ENCODE measurements around the gene DSP.

Gene DSP

DNA sequence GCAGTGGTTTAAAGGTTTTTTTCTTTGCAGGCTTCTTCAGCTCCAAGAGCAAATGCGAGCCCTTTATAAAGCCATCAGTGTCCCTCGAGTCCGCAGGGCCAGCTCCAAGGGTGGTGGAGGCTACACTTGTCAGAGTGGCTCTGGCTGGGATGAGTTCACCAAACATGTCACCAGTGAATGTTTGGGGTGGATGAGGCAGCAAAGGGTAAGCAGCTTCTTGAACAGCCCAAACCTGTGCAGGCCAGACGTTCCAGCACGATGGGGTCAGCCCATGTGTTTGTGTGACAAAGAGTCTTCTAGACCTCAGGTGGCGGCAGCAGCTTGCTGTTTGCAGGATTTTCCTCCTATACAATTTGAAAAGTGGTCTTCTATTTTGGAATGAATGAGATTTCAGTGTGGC lies 17.7 kb downstream of the DSP start:
- DNase-seq (ENCODE audit: insufficient read length, low spot score) (no peak), FAIRE-seq (no peak)
- TF ChIP-seq, protein P1, sequence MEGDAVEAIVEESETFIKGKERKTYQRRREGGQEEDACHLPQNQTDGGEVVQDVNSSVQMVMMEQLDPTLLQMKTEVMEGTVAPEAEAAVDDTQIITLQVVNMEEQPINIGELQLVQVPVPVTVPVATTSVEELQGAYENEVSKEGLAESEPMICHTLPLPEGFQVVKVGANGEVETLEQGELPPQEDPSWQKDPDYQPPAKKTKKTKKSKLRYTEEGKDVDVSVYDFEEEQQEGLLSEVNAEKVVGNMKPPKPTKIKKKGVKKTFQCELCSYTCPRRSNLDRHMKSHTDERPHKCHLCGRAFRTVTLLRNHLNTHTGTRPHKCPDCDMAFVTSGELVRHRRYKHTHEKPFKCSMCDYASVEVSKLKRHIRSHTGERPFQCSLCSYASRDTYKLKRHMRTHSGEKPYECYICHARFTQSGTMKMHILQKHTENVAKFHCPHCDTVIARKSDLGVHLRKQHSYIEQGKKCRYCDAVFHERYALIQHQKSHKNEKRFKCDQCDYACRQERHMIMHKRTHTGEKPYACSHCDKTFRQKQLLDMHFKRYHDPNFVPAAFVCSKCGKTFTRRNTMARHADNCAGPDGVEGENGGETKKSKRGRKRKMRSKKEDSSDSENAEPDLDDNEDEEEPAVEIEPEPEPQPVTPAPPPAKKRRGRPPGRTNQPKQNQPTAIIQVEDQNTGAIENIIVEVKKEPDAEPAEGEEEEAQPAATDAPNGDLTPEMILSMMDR (IDR thresholded peaks at IDR 0.05; ENCODE audit: insufficient read depth, missing control alignments), result no peak

DNA sequence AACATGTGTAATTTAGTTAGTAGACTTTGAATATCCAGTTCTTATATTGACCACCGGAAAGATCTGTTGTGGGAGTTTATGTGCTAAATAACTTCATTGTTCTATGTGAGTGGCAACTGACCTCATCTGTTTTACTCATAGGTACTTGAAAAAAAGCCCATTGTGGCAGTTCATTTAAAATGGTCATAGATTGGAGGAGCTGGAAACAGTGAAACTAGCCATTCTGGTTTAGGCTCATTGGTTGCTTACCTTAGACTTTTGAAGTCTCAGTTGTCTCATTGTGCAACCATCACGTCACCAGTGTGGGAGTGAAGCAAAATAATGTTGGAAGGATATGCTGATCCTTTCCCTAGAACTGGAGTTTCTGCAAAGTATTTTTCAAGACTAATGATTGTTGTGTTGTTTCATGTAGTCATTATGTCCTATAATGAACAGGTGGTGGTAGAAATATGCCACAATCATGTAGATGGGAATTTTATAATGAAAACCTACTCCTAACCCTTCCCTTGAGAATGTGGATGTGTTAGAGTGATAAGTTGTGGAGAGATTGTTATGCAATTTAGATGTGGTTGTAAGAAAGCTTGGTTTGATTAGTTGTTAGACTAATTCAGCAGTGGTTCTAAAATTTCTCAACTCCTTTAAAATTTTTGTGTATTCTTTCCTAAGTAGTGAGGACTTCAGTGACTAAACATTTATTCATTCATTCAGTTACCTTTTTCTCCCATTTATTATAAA lies 18.3 kb downstream of the DSP start:
- TF ChIP-seq, protein P1 (IDR thresholded peaks at IDR 0.05; ENCODE audit: insufficient read depth, missing control alignments), result no peak
- DNase-seq (ENCODE audit: insufficient read length, low spot score) (no peak), FAIRE-seq (no peak)

DNA sequence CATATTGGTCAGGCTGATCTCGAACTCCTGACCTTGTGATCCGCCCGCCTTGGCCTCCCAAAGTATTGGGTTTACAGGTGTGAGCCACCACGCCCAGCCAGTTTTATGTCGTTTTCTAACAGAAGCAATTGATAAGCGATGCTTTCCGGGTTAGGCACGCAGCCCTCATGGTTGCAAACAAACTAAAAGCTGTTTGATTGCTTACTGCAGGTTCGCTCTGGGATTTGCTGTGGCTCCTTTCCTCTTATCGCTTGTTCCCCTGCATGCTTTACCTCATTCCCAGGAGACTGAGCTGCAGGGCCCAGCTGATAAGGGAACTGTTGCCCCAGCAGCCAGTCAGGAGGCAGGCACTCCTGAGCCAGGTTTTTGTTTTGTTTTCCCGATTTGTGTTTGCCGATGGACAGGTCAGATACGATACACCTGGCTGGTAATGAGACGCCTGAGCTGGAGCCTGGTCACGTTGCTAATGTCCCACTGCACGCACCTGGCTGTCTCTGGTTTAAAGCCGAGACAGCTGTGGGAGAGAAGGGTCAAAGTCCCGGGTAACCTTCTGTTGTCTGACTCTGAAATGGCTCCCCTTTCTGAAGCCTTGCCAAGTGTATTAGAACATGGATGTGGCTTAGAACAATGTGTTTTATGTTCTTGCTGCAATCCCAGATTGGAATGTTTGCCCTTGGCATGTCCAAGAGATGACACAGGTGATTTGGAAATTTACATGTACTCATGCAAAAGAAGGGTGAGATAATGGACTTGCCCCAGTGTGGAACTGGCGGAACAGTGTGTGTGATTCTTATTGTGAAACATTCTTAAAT lies 19.9 kb downstream of the DSP start:
- no peak for DNase-seq (ENCODE audit: insufficient read length, low spot score)
- no peak for FAIRE-seq
- TF ChIP-seq, protein P1 (IDR thresholded peaks at IDR 0.05; ENCODE audit: insufficient read depth, missing control alignments), result no peak

DNA sequence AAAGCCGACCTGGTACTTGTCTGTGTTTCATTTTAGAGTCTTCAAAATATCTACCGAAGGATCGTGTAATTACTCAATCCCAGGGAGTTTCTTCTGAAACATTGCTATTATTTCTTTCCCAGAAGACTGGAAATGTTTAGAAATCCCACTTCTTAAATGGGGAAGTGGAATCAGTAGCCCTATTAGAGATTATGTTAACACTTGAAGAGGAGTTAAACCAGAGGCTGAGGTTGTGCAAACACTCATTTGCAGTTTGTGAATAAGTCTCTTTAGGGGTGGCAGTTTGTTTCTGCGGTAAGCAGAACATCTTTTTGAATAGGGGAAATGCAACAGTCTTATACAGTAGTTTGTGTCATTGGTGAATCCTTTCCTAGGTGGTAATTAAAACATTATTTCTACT lies 21.3 kb downstream of the DSP start:
- no peak for FAIRE-seq
- TF ChIP-seq, protein P1 (IDR thresholded peaks at IDR 0.05; ENCODE audit: insufficient read depth, missing control alignments), result no peak
- DNase-seq (ENCODE audit: insufficient read length, low spot score), result no peak

DNA sequence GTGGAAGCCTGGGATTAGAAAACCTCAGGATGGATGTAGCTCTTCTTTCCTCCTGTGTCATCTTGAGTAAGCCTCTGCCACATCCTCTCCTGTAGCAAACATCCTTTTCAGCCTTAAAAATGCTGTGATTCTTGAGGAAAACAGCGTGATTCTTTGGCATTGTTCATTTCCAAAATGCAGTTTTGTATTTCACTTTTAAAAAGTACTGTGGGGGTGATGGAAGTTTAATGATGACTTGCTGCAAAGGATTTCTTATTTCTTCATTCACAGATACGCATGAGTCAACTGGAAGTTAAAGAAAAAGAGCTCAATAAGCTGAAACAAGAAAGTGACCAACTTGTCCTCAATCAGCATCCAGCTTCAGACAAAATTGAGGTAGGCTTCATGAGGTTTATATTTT lies 24.6 kb downstream of the DSP start:
- TF ChIP-seq, protein P1 (IDR thresholded peaks at IDR 0.05; ENCODE audit: insufficient read depth, missing control alignments), result no peak
- FAIRE-seq, result no peak
- no peak for DNase-seq (ENCODE audit: insufficient read length, low spot score)

DNA sequence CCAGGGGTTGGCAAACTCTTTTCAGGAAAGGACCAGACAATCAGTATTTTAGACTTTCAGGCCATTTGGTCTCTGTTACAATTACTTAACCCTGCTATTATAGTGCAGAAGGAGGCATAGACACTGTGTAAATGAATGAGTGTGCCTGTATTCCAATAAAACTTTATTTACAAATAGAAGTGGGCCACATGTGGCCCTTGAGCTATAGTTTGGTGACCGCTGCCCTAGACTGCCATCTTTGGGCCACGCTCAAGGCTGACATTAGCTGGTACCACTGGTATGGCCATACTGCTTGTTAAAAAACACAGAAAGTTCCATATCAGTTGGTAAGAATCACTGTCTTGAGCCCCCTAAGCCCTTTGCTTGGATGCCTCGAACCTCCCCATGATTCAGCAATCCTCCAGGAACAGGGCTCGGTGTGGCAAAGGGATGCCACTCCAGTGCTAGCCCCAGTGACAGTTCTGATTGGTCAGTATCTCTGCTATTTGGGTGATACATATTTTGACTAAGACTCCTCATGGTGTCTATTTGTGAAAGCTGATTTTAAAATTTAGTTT lies 25.2 kb downstream of the DSP start:
- TF ChIP-seq, protein P1 (IDR thresholded peaks at IDR 0.05; ENCODE audit: insufficient read depth, missing control alignments), result no peak
- FAIRE-seq, result no peak
- no peak for DNase-seq (ENCODE audit: insufficient read length, low spot score)

Data from D721Med (cell line).